ENCODE results near the gene FKBP1A. TPM values are rescaled to one million over a fixed set of nuclear protein-coding genes. Genes with fewer than 3 reads are reported as not detected.
"Not testable (repeated sequence)": the region's sequence is repeated elsewhere in the genome, so short reads cannot be mapped to it uniquely, and the experiment has no call there.

Gene FKBP1A
- total RNA-seq, 1 donor from 2014 or later: 124 TPM

GRCh38 chr20:1403624-1404023 lies 10.8 kb upstream of the FKBP1A start:
- no peak overlapping the region for H3K4me3 ChIP-seq
- DNase-seq: no peak
- no peak for TF ChIP-seq CTCF (IDR thresholded peaks at IDR 0.05; ENCODE audit: borderline replicate concordance)
- H3K9me3 ChIP-seq (replicated peaks): no peaks in the 10 kb centered on the region
- H3K4me1 ChIP-seq: peaks cover 6% of the 10 kb centered on the region
- peaks cover 25% of the 10 kb centered on the region for H3K27me3 ChIP-seq (ENCODE audit: low read depth)
- intact Hi-C loops (cut with micrococcal nuclease): no loop called here
- H3K27ac ChIP-seq (replicated peaks): no peak overlapping the region
- H3K36me3 ChIP-seq: no peaks in the 10 kb centered on the region

- Histone ChIP-seq H3K36me3 (no peaks in the 10 kb centered on the region), H3K27ac (replicated peaks) (no peak overlapping the region), H3K27me3 (ENCODE audit: low read depth) (peaks cover 36% of the 10 kb centered on the region), H3K9me3 (replicated peaks) (no peaks in the 10 kb centered on the region), H3K4me3 (no peak overlapping the region), H3K4me1 (peaks cover 10% of the 10 kb centered on the region)
- DNase-seq: no peak
- no peak for TF ChIP-seq CTCF (IDR thresholded peaks at IDR 0.05; ENCODE audit: borderline replicate concordance)
- intact Hi-C loops (cut with micrococcal nuclease): no loop called here
Measured at GRCh38 chr20:1402149-1402548, 9.3 kb upstream of the FKBP1A start.

- DNase-seq: no peak
- no peak overlapping the region for H3K4me3 ChIP-seq
- peaks cover 15% of the 10 kb centered on the region for H3K4me1 ChIP-seq
- intact Hi-C loops (cut with micrococcal nuclease): no loop called here
- no peaks in the 10 kb centered on the region for H3K36me3 ChIP-seq
- H3K9me3 ChIP-seq (replicated peaks): no peaks in the 10 kb centered on the region
- H3K27ac ChIP-seq (replicated peaks): no peak overlapping the region
- no peak for TF ChIP-seq CTCF (IDR thresholded peaks at IDR 0.05; ENCODE audit: borderline replicate concordance)
- H3K27me3 ChIP-seq (ENCODE audit: low read depth): peaks cover 42% of the 10 kb centered on the region
Measured at GRCh38 chr20:1401451-1401907, 8.6 kb upstream of the FKBP1A start.

GRCh38 chr20:1399678-1400366 lies 7.0 kb upstream of the FKBP1A start:
- not testable (repeated sequence) for H3K9me3 ChIP-seq (replicated peaks); H3K36me3 ChIP-seq; H3K4me3 ChIP-seq; DNase-seq; H3K27ac ChIP-seq (replicated peaks)
- intact Hi-C loops (cut with micrococcal nuclease): loop anchor here (5.0 kb wide), 1 partner anchor 88 kb away; no protein-coding TSS in a partner anchor
- peaks cover 16% of the 10 kb centered on the region for H3K4me1 ChIP-seq
- H3K27me3 ChIP-seq (ENCODE audit: low read depth): peaks cover 51% of the 10 kb centered on the region

- not testable (repeated sequence) for H3K27ac ChIP-seq (replicated peaks); DNase-seq; H3K4me3 ChIP-seq; H3K9me3 ChIP-seq (replicated peaks); H3K36me3 ChIP-seq
- H3K27me3 ChIP-seq (ENCODE audit: low read depth): peaks cover 52% of the 10 kb centered on the region
- intact Hi-C loops (cut with micrococcal nuclease): loop anchor here (5.0 kb wide), 1 partner anchor 86 kb away; no protein-coding TSS in a partner anchor
- H3K4me1 ChIP-seq: peaks cover 24% of the 10 kb centered on the region
Measured at GRCh38 chr20:1398185-1398584, 5.3 kb upstream of the FKBP1A start.

- Histone ChIP-seq H3K36me3 (no peaks in the 10 kb centered on the region), H3K27me3 (ENCODE audit: low read depth) (peaks cover 52% of the 10 kb centered on the region), H3K27ac (replicated peaks) (no peak overlapping the region), H3K4me3 (no peak overlapping the region), H3K9me3 (replicated peaks) (no peaks in the 10 kb centered on the region), H3K4me1 (peaks cover 26% of the 10 kb centered on the region)
- no peak for DNase-seq
- intact Hi-C loops (cut with micrococcal nuclease): loop anchor here (5.0 kb wide), 1 partner anchor 85 kb away; no protein-coding TSS in a partner anchor
- TF ChIP-seq CTCF (IDR thresholded peaks at IDR 0.05; ENCODE audit: borderline replicate concordance): peak; percentile 58
Measured at GRCh38 chr20:1397710-1398109, 4.9 kb upstream of the FKBP1A start.

Measured in left ventricle myocardium inferior (tissue), 1 donor.